Stimulated activated naive CD8-positive, alpha-beta T cell treated with anti-CD3 and anti-CD28 coated beads, Interleukin-15, Interleukin-2, amounts not matched to agents 100 U/mL and 50 U/mL, for 24 hours (primary cell): ENCODE results near the gene CD2AP.
"Not testable (repeated sequence)": the region's sequence is repeated elsewhere in the genome, so short reads cannot be mapped to it uniquely, and the experiment has no call there.

ENCODE experiments used
- ATAC-seq: fragments of 150-1000 bp; cut with Tn5 transposase; one replicate; pipeline ENCODE4 v1.10.0; 2021
- DNase-seq: peaks from one replicate; pipeline ENCODE4 v3.0.0; 2021

CD2AP gene, protein sequence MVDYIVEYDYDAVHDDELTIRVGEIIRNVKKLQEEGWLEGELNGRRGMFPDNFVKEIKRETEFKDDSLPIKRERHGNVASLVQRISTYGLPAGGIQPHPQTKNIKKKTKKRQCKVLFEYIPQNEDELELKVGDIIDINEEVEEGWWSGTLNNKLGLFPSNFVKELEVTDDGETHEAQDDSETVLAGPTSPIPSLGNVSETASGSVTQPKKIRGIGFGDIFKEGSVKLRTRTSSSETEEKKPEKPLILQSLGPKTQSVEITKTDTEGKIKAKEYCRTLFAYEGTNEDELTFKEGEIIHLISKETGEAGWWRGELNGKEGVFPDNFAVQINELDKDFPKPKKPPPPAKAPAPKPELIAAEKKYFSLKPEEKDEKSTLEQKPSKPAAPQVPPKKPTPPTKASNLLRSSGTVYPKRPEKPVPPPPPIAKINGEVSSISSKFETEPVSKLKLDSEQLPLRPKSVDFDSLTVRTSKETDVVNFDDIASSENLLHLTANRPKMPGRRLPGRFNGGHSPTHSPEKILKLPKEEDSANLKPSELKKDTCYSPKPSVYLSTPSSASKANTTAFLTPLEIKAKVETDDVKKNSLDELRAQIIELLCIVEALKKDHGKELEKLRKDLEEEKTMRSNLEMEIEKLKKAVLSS

DNA sequence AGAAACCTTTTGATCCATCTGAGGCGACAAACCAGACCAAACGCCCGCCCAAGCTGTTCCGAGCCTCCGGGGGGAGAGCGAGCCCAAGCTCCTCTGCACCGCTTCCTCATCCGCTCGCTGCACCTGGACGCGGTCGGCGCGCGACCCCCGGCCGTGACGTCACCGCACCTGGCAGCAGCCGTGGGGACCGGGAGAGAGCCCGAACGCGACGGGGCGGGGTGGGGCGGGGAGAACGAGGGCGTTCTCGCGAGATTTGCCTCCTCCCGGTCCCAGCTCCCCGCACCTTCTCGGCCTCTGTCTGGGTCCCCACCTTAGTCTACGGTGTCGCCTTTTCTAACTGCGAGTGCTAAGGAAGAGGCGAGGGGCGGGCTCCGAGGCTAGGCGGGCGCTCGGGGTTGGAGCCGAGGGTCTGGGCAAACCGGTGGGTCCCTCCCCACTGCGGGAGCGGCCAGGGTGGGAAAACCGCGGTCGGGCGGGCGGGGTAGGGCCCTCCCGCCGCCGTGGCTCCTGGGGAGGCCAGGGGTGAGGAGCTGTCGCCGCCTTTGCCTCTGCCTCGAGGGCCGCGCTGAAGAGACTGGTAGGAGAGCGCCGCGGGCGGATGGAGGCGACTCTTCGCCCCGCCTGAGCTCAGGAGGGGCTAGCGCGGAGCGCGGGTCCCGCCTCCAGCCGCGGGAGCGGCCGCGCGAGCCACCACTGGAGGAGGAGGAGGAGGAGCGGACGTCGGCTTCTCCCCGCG lies at the start of gene CD2AP:
TSS of gene CD2AP (plus strand) at position 293 of the 736 bp plus-strand sequence. CDS start 456 bp downstream, outside the sequence.
- ATAC-seq (peak; percentile 94), DNase-seq (peak; percentile 90)

DNA sequence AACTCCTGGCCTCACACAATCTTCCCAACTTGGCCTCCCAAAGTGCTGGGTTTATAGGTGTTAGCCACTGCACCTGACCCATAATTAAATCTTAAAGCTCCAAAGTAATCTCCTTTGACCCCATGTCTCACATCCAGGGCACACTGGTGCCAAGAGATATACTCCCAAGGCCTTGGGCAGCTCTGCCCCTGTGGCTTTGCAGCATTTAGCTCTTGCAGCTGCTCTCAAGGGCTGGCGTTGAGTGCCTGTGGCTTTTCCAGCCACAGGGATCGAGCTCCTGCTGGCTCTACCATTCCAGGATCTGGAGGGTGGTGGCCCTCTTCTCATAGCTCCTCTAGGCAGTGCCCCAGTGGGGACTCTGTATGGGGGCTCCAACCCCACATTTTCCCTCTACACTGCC lies 49.3 kb upstream of the CD2AP start:
- no peak for DNase-seq
- no peak for ATAC-seq

DNA sequence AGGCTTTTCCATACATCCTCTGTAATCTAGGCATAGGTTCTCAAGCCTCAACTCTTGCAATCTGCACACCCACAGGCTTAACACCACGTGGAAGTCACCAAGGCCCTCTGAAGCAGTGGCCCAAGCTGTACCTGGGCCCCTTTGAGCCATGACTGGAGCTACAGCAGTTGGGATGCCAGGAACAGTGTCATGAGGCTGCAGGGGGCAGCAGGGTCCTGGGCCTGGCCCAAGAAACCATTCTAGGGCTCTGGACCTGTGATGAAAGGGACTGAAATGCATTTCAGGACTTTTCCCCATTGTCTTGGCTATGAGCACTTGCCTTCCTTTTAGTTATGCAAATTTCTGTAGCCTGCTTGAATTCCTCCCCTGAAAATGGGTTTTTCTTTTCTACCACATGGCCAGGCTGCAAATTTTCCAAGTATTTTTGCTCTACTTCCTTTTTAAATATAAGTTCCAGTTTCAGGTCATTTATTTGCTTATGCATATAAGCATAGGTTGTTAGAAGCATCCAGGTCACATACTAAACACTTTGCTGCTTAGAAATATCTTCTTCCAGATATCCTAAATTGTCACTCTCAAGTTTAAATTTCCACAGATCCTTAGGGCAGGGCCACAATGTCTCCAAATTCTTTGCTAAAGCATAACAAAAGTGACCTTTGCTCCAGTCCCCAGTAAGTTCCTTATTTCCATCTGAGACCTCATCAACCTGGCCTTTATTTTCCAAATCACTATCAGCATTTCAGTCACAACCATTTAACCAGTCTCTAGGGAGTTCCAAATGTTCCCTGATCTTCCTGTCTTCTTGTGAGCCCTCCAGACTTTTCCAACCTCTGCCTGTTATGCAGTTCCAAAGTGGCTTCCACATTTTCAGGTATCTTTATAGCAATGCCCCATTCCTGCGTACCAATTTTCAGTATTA lies 48.6 kb upstream of the CD2AP start:
- ATAC-seq (no peak), DNase-seq (no peak)

DNA sequence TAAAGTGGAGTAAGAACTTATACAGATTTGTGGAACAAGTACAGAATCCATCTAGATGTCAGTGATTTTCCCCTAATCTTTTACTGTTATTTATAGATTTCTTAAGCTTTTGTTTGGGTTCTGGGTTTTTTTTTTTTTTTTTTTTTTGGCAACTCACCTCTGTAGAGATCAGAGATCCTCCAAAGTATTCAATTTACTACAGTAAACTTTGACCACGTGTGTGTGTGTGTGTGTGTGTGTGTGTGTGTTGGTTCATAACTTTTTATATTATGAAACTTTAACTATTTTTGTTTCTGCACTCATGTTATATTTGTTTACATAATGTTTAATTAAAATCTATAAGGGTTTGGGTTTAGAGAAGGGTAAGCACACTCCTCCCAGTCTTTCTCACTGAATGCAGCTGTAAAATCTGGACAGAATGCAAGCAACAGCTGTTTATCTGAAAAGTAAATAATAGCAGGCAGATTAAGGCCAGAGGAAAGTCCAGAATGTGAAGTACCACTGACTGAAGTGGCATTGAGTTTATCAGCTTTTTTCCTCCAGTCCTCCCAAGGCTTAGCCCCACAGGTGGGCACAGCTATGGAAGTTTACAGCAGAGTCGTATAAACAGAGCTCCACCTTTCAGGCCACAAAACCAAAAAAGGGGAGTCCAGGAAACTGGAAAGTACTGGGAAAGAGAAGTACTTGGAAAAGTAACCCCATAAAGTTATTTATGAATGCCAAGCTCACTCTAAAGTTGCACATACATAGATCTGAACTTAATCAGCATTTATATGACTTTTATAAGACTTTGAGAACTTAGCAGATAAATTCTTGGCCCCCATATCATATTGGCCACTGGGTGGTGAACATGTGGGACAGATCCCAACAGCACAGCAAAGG lies 43.0 kb upstream of the CD2AP start:
- ATAC-seq = no peak
- DNase-seq = no peak

DNA sequence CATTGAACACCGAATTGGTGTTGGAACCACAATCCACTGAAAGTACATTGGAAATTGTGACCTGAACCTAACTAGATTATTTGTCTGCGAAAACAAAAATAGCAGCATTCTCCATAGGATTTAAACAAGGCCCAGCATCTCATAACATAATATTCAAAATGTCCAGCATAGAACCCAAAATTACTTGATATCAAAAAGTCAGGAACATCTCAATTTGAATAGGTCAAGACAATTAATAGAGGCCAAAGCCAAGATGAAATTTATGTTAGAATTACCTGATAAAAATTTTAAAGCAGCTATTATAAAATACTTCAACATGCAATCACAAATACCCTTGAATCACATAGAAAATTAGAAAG lies 42.4 kb upstream of the CD2AP start:
- DNase-seq (no peak), ATAC-seq (no peak)

DNA sequence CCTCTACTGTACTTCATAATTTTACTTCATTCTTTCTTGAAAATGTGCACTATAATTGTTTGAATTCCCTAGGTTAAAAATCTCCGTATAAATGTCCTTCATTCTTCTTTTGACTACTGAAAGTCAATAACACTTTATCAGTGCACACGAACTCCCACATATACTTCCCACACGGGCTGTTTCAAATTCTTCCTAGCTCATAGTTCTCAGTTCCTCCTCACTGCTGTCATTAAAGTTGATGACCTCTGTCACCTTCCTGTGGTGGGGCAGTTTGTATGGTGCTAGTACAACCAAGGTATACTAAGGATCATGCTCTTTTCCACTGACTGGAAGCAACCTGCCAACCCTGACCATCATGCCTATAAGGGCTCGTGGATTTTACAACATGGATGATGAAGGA lies 40.0 kb upstream of the CD2AP start:
- DNase-seq (no peak), ATAC-seq (no peak)

DNA sequence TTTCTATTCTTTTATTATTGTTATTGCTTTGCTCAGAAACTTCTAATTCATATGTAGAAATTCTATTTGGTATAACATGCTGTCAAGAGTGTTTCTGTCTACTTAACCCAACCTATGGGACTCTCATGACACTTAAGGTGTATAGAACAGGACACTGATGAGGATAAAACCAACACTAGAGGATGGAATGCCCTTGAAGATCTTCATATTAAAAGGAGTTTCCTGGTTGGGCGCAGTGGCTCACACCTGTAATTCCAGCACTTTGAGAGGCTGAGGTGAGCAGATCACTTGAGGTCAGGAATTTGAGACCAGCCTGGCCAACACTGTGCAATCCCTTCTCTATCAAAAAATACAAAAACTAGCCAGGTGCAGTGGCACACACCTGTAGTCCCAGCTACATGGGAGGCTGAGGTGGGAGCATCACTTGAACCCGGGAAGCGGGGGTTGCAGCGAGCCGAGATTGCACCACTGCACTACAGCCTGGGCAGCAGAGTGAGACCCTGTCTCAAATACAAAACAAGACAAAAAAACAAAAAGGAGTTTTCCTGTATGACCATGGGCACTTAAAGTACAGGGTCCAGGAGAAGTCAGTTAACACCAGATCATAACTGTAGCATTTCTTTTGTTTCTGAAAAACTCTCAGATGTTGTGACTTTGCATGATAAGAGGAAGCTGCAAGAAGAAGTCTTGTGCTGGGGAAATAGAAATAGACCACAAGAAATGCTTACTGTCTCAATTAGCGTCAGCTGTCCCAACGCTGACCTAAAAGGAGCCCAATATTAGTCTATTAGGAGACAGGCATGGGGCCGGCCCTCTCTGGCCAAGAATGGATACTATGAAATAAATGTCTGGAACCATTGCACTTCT lies 38.9 kb upstream of the CD2AP start:
- DNase-seq (no peak), ATAC-seq (no peak)

DNA sequence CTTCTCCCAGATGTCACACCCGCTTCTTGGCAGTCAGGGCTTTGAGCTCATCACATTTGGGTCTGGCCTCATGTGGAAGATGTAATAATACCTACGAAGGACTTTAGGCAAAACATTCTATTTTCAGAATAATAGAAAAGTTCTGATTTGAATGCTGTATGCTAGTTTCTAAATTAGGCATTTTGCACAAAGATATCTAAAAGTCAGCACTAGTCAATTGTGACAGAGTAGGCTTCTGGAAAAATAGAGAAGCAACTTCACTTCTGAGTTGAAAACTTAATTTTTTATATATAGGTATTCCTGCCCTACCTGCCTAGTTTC lies 38.3 kb upstream of the CD2AP start:
- DNase-seq (no peak), ATAC-seq (no peak)

DNA sequence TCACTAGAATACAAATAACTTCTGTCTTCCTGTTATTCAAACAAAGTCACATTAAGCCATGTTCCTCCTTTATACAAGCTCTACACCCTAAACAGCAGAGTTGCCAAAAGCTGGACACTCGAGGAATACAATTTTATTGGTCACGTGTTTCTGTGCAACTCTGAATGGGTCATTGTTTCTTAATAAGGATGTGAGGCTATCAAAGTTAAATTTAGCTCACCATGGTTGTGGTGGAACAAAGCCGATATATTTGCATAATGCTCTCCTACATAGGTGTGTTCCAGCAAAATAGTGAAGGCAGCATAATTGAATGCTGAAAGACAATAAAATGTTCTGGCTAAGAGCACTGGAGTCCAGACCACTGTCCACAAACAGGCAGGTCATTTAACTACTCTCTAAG lies 36.9 kb upstream of the CD2AP start:
- ATAC-seq = no peak
- DNase-seq = no peak

DNA sequence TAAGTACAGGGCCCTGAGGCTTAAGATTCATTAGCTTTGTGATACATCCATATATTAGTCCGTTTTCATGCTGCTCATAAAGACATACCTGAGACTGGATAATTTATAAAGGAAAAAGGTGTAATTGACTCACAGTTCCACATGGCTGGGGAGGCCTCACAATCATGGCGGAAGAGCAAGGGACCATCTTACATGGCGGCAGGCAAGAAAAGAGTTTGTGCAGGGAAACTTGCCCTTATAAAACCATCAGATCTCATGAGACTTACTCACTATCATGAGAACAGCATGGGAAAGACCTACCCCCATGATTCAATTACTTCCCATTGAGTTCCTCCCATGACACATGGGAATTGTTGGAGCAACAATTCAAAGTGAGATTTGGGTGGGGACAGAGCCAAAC lies 32.6 kb upstream of the CD2AP start:
- DNase-seq, ATAC-seq: not testable (repeated sequence)

DNA sequence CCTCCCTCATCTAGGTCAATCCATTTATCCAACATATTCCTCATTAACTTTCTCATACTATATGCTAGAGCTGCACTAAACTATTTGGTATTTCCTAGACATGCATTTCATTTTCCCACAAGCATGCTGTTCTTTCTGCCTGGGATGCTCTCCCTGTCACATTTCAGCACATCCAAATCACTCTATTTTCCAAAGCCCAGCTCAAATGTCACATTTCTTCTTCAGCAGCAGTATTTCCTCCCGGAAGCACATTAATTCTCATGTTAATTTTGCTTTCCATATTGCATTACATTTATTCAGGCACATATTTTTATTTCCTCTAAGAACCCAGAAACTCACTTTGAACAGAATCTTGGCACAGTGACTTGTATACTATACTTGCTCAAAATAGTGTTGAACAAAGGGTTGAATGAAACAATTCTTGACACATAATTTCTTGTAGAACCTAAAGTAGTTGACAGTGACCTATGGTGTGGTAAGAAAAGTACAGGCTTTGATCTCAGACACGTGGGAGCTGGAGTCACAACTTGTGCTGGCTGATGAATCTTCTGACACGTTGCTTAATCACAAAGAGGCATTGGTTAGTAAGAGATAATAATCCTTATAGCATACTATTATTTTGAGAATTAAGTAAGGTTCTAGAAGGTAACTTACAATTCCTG lies 30.8 kb upstream of the CD2AP start:
- peak; percentile 7 for DNase-seq

DNA sequence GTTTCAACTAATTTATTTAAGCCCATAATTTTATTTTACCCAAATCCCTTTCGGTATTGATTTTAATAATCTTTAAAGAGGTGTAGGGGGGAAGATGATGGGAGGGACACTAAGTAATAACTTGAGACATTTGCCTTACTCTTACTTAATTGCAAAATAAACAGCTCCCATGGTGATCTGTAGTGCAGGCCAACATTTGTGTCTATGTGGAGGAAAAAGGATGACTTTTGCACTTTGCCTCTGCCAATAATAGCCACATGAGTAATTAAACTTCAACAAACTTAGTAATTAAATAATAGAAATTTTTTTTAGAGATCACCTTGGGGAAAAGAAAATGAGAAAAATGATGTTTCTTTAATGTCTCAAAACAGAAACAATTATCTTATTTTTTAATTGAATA lies 29.9 kb upstream of the CD2AP start:
- ATAC-seq (no peak), DNase-seq (no peak)

More for the DNA sequence above, 30.8 kb upstream of the CD2AP start:
- peak; percentile 61 for ATAC-seq

DNA sequence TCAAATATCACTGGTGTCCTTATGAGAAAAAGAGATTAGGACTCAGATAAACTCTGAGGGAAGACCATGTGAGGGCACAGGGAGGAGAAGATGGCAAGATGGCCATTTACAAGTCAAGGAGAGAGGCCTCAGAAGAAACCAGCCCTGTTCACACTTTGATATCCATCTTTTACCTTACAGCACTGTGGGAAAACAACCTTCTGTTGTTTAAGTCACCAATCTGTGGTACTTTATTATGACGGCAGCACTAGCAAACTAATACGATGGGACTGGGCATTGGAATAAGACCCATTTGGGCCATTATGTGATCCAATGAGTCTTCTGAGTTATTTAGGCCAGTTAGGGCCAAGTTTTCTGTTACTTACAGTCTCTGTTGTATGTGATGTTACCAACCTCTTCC lies 26.4 kb upstream of the CD2AP start:
- ATAC-seq (no peak), DNase-seq (no peak)

DNA sequence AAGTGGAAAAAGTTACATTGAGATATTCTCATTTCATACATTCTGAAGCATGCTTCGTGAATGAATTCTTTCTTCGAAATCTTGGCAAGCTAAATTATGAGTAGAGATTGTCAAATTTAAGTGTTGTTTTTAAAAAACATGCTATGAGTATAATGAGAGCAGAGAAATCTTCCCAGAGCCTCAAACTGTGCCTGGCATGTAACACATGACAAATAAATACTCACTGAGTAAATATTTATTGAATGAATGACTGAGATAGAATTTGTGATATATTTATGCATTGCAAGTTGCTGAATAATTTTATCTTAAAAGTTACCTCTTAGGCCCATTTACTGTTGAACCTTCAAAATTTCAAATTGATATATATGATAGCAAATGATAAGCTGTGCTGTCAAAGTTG lies 24.7 kb upstream of the CD2AP start:
- no peak for DNase-seq
- no peak for ATAC-seq

DNA sequence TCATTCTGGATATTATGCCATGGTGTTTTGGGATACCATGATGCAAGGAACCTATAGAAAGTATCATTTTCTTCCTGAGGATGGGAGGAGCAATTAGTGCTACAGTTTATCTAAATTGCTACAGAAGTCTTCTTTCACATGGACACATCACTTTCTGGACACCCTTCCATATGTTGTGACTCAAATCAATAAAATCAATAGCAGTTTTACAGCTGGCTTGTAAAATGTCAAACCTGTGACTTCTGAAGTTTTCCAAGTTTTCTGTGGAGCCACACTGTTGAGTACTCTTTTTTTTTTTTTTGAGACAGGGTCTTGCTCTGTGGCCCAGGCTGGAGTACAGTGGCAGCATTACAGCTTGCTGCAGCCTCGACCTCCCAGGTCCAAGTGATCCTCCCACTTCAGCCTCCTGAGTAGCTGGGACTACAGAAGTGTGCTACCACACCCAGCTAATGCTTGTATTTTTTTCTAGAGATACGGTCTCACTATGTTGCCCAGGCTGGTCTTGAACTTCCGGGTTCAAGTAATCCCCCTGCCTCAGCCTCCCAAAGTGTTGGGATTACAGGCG lies 24.1 kb upstream of the CD2AP start:
- ATAC-seq (no peak), DNase-seq (no peak)

DNA sequence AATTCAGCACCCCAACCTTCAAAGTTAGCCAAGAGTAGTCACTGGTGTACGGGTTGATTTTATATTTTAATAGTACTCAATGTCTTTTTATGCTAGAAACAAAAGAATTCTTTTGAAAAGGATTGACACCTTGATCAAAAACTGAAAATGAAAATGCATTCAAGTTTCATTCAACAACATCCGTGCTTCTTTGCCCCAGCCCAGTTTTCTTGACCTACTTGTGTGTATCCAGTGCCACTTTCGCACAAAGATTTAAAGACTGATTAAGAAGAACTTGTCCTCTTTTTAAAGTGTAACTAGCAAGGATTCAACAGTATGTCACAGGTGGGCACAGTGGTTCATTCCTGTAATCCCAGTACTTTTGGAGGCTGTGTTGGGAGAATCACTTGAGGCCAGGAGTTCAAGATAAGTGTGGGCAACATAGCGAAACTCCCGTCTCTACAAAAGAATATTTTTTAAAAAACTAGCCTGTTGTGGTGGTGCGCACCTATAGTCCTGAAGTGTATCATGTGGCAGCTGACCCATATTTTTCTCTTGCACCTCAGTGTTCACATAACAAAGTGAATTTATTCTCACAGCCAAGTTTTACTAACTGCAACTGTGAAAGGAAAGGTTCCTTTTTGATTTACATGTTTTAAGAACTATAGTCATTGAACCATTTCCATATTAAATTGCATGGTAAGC lies 22.7 kb upstream of the CD2AP start:
- DNase-seq (no peak), ATAC-seq (no peak)

DNA sequence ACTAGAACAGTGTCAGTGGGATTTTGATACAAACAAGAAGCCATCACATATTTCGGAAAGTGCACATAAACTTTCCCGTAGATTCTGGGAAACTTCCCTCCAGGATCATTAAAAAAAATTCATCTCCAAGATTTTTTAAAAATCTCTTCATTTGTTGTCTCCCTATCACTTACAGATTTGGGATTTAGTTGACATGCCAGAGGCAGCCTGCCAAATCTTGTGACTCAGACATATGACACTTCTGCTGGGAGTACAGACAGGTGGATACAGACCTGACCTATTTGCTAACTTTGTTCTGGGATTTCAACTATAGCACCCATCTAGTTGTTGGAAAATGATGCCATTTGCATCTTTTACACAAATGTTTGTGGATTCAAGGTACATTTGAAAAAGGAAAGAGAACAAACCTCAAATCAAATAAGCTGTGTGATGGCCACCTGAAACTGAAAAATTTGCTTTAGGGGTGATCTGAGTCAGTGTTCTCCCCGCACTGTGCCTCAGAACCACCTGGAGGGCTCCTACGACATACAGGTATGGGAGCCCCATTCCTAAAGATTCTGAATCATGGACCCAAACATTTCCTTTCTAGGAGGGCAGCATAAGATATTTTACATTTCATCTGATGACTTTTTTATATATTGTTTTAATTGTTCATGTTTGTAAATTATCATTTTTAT lies 21.9 kb upstream of the CD2AP start:
- ATAC-seq (no peak), DNase-seq (no peak)

DNA sequence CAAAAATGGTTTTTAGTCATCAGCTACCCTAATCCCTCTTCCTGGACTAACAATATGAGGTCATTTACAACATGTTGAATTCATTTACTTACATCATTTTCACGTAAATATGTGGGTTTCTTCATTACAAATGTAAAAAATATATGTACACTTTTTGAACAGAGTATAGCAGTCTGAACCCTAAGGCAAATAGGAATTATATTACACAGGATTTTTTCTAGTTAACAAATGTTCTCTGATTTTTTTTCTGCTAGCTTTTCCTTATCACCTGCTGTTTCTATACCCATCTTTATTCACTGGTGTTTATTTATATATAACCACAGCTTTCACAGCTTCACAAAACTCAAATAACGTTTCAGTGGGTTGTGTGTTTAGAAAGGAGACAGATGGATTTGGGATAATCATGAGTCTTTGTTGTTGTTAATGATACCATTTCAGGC lies 21.0 kb upstream of the CD2AP start:
- ATAC-seq (no peak), DNase-seq (no peak)
